HepG2 (cell line): Measurements from ENCODE around the gene TWNK. TPM values are rescaled to one million over a fixed set of nuclear protein-coding genes. Genes with fewer than 3 reads are reported as not detected.

Source experiments
- CEBPG ChIP-seq: IDR thresholded peaks from 2 replicates; pipeline ENCODE4 v1.6.1; 2016
- FOXP1 ChIP-seq, 2 experiments: fragments of 450-650 bp in 1 of 2; IDR thresholded peaks; 2 replicates each; pipeline ENCODE4 v1.6.1; 2017 to 2018; ENCODE audit warnings: antibody characterized with exemption in 1 of 2
- GATAD2A ChIP-seq: IDR thresholded peaks from 2 replicates; pipeline ENCODE4 v1.6.1; 2016
- HNRNPK ChIP-seq: fragments of 200-400 bp; formaldehyde crosslinking; IDR thresholded peaks from 2 replicates; pipeline ENCODE4 v1.6.1; 2018; ENCODE audit warnings: low read length, low read depth, moderate library complexity, mild to moderate bottlenecking; ENCODE audit not compliant: poor library complexity, severe bottlenecking
- KDM5A ChIP-seq: fragments of 200-600 bp; sonication (generic); IDR thresholded peaks from 2 replicates; pipeline ENCODE4 v1.7.0; 2018; ENCODE audit warnings: antibody characterized with exemption, mild to moderate bottlenecking, low read length, borderline replicate concordance
- MNT ChIP-seq: fragments of 450-650 bp; IDR thresholded peaks from 2 replicates; pipeline ENCODE4 v1.6.1; 2016
- NFKBIZ ChIP-seq: IDR thresholded peaks from 2 replicates; pipeline ENCODE4 v1.6.1; 2018; ENCODE audit warnings: missing genetic modification reagents, missing compliant biosample characterization
- SIN3B ChIP-seq: fragments of 150-350 bp; IDR thresholded peaks from 2 replicates; pipeline ENCODE4 v1.6.1; 2014; ENCODE audit warnings: low read length
- SP140L ChIP-seq: sonication (generic); formaldehyde crosslinking; IDR thresholded peaks from 2 replicates; pipeline ENCODE4 v1.4.0; 2020; ENCODE audit warnings: missing genetic modification reagents, borderline replicate concordance
- STAT6 ChIP-seq: sonication (generic); formaldehyde crosslinking; IDR thresholded peaks from 2 replicates; pipeline ENCODE4 v1.4.0; 2020; ENCODE audit warnings: missing genetic modification reagents, mild to moderate bottlenecking, borderline replicate concordance
- TAF1 ChIP-seq: sonication (generic); formaldehyde crosslinking; IDR thresholded peaks from 2 replicates; pipeline ENCODE4 v1.4.0; 2020; ENCODE audit warnings: missing genetic modification reagents
- TCF7 ChIP-seq: sonication (generic); IDR thresholded peaks from 2 replicates; pipeline ENCODE4 v1.6.1; 2016; ENCODE audit warnings: antibody characterized with exemption, low read depth
- THYN1 ChIP-seq: sonication (generic); formaldehyde crosslinking; IDR thresholded peaks from 2 replicates; pipeline ENCODE4 v1.8.1; 2023; ENCODE audit warnings: low read depth, mild to moderate bottlenecking, moderate library complexity, missing genetic modification reagents, borderline replicate concordance
- ZBTB20 ChIP-seq: sonication (generic); formaldehyde crosslinking; IDR thresholded peaks from 2 replicates; pipeline ENCODE4 v1.8.1; 2023; ENCODE audit warnings: missing genetic modification reagents, low read depth, mild to moderate bottlenecking, borderline replicate concordance
- ZBTB39 ChIP-seq: sonication (generic); formaldehyde crosslinking; IDR thresholded peaks from 2 replicates; pipeline ENCODE4 v1.5.0; 2020; ENCODE audit warnings: missing genetic modification reagents
- ZFX ChIP-seq: sonication (generic); formaldehyde crosslinking; IDR thresholded peaks from 2 replicates; pipeline ENCODE4 v1.4.0; 2020; ENCODE audit warnings: mild to moderate bottlenecking, low read depth, missing genetic modification reagents, moderate library complexity
- ZMYM3 ChIP-seq: sonication (generic); formaldehyde crosslinking; IDR thresholded peaks from 2 replicates; pipeline ENCODE4 v1.5.1; 2020; ENCODE audit warnings: mild to moderate bottlenecking, missing genetic modification reagents
- ZNF10 ChIP-seq: sonication (generic); formaldehyde crosslinking; IDR thresholded peaks from 2 replicates; pipeline ENCODE4 v1.4.0; 2020; ENCODE audit warnings: mild to moderate bottlenecking, low read depth, missing genetic modification reagents, borderline replicate concordance
- ZNF224 ChIP-seq: sonication (generic); formaldehyde crosslinking; IDR thresholded peaks from 2 replicates; pipeline ENCODE4 v1.5.0; 2020; ENCODE audit warnings: mild to moderate bottlenecking, missing genetic modification reagents
- ZNF24 ChIP-seq: fragments of 450-650 bp; IDR thresholded peaks from 2 replicates; pipeline ENCODE4 v1.6.1; 2017; ENCODE audit warnings: antibody characterized with exemption, mild to moderate bottlenecking
- ZNF552 ChIP-seq: sonication (generic); formaldehyde crosslinking; IDR thresholded peaks from 2 replicates; pipeline ENCODE4 v1.9.0; 2022; ENCODE audit warnings: missing genetic modification reagents, mild to moderate bottlenecking, borderline replicate concordance
- ZNF589 ChIP-seq: sonication (generic); formaldehyde crosslinking; conservative IDR thresholded peaks from 2 replicates; pipeline ENCODE4 v1.8.0; 2022; ENCODE audit warnings: mild to moderate bottlenecking, moderate library complexity, missing genetic modification reagents
- polyA plus RNA-seq, 8 experiments: library from polyadenylated mRNA; depleted of rRNA in 3 of 8; stranded (reverse) in 7 of 8; unstranded in 1 of 8; fragments of >200 nt; fragmentation: Illumina TruSeq in 4 of 8; extraction: Trizol in 4 of 8; gene quantifications; 2 replicates each; pipeline versions ENCODE4 v1.2.1 to v1.2.3, GENCODE V29; 2011 to 2016; ENCODE audit warnings: low read depth in 4 of 8, missing spikeins in 1 of 8, mixed read lengths in 1 of 8; ENCODE audit not compliant: insufficient read depth in 1 of 8
- total RNA-seq, 5 experiments: library from RNA; depleted of rRNA; stranded (reverse); fragments of >200 nt; fragmentation: Illumina TruSeq; extraction: Trizol; gene quantifications; 2 replicates each; pipeline ENCODE4 v1.2.3, GENCODE V29; 2016; ENCODE audit warnings: low read depth in 1 of 5
- TF ChIP-seq, protein P1 (sequence below): sonication (generic); formaldehyde crosslinking; IDR thresholded peaks from 2 replicates; pipeline ENCODE4 v1.8.1; 2022; ENCODE audit warnings: mild to moderate bottlenecking, missing genetic modification reagents

Gene TWNK
- total and polyA plus RNA-seq, 2 of the 13 experiments (the other 11 are each of a cell fraction or from before 2014, with no cell fraction given) = 10.7 to 16.5 TPM

DNA sequence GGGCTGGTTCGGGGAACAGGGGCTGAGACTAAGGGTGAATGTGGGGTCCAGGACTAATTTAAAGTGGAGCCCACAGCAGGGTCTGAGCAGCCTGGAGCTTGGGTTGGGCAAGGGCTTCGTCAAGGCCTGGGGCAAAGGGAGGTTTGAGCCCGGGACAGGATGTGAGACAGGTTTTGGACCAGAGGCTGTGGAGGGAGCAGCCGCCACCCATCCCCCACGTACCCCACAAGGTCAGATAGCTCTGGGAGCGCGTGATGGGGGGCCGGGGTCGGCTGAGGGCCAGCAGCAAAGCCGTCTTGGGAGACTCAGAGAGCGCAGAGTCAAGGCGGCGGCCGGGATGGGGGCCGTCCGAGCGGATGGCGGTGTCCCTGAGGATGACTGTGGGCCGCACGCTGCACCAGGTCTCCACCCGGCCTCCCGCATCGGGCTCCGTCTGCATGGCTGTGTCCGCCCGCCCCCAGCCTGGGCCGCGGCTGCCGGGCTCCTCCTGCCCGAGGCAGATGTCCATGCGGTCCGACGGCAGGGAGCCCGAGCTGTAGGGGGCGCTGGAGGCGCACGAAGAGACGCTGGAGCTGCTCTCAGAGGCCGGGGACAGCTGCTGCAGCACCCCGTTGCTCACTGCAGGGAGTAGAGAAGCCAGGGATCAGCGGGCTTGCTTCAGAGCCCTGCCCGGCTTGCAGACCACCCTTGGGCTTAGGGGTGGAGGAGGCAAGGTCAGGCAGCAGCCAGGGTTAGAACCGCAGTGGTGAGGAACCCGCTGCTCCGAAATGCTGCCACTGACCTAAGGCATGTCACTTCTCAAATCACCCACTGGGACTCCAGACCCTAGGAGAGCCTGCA, 31.5 kb downstream of the TWNK start (continued):
- TF ChIP-seq THYN1 (CRISPR knock-in tag) (0 out of 2 replicates have a peak, but pooled peaks have one; percentile 61), HNRNPK (no peak), GATAD2A (CRISPR knock-in tag) (0 out of 2 replicates have a peak, but pooled peaks have one; percentile 24), ZNF224 (CRISPR knock-in tag) (no peak), ZFX (peak; percentile 76), CEBPG (CRISPR knock-in tag) (no peak), FOXP1 (IDR thresholded peaks at IDR 0.05) (no peak), FOXP1 (CRISPR knock-in tag; IDR thresholded peaks at IDR 0.05) (no peak), ZBTB39 (CRISPR knock-in tag) (no peak), ZNF552 (no peak), SP140L (no peak), NFKBIZ (CRISPR knock-in tag) (0 out of 2 replicates have a peak, but pooled peaks have one; percentile 23), TAF1 (CRISPR knock-in tag) (peak; percentile 47; the same call in 1 of the 2 replicates), SIN3B (no peak), STAT6 (no peak), ZMYM3 (CRISPR knock-in tag) (peak; percentile 26; the same call in 1 of the 2 replicates), KDM5A (no peak), ZNF589 (no peak), ZNF10 (CRISPR knock-in tag) (no peak), ZBTB20 (no peak), MNT (no peak), TCF7 (no peak), ZNF24 (no peak)
- TF ChIP-seq, protein P1, sequence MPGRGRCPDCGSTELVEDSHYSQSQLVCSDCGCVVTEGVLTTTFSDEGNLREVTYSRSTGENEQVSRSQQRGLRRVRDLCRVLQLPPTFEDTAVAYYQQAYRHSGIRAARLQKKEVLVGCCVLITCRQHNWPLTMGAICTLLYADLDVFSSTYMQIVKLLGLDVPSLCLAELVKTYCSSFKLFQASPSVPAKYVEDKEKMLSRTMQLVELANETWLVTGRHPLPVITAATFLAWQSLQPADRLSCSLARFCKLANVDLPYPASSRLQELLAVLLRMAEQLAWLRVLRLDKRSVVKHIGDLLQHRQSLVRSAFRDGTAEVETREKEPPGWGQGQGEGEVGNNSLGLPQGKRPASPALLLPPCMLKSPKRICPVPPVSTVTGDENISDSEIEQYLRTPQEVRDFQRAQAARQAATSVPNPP (CRISPR knock-in tag) = 0 out of 2 replicates have a peak, but pooled peaks have one; percentile 35
